Activated CD4-positive, alpha-beta T cell treated with anti-CD3 and anti-CD28 coated beads, Interleukin-2, amount 50 U/mL, for 1 hour (primary cell): ENCODE results near the gene CDC42EP5.
"Not testable (repeated sequence)": the region's sequence is repeated elsewhere in the genome, so short reads cannot be mapped to it uniquely, and the experiment has no call there.

Experiments used
- DNase-seq: peaks from one replicate; pipeline ENCODE4 v3.0.0-alpha.2; 2020

The CDC42EP5 gene

GRCh38 chr19:54485851-54486250 is 12.8 kb upstream of the CDC42EP5 start:
- DNase-seq: no peak

GRCh38 chr19:54484451-54484850 is 11.4 kb upstream of the CDC42EP5 start:
- DNase-seq: no peak

- no peak for DNase-seq
These were observed 9.8 kb upstream of the CDC42EP5 start for GRCh38 chr19:54482889-54483288.

GRCh38 chr19:54481326-54481930 is 8.3 kb upstream of the CDC42EP5 start:
- DNase-seq: no peak

- no peak for DNase-seq
These were observed 7.0 kb upstream of the CDC42EP5 start for GRCh38 chr19:54480051-54480450.

- no peak for DNase-seq
These were observed 5.7 kb upstream of the CDC42EP5 start for GRCh38 chr19:54478677-54479266.

- no peak for DNase-seq
These were observed 4.6 kb upstream of the CDC42EP5 start for GRCh38 chr19:54477650-54478049.

- DNase-seq: no peak
These were observed 2.6 kb upstream of the CDC42EP5 start for GRCh38 chr19:54475706-54476105.

GRCh38 chr19:54473892-54474372 is 836 bp upstream of the CDC42EP5 start:
- no peak for DNase-seq

- no peak for DNase-seq
These were observed 1.9 kb downstream of the CDC42EP5 start for GRCh38 chr19:54470991-54471782.

GRCh38 chr19:54470276-54470887 is 2.7 kb downstream of the CDC42EP5 start:
- DNase-seq: no peak

- DNase-seq: no peak
These were observed 3.6 kb downstream of the CDC42EP5 start for GRCh38 chr19:54469496-54469934.

- DNase-seq: not testable (repeated sequence)
These were observed 7.0 kb downstream of the CDC42EP5 start for GRCh38 chr19:54466110-54466480.

GRCh38 chr19:54465426-54466109 is 7.5 kb downstream of the CDC42EP5 start:
- no peak for DNase-seq

- peak; percentile 58 for DNase-seq
These were observed 8.3 kb downstream of the CDC42EP5 start for GRCh38 chr19:54464630-54465425.

- peak; percentile 78 for DNase-seq
These were observed 9.0 kb downstream of the CDC42EP5 start for GRCh38 chr19:54464044-54464629.

GRCh38 chr19:54463531-54464043 is 9.5 kb downstream of the CDC42EP5 start, which contains the start of gene LENG9:
Gene LENG9 (minus strand): TSS chr19:54463778. CDS start chr19:54463526, 252 bp downstream.
- peak; percentile 91 for DNase-seq

- peak; percentile 62 for DNase-seq
These were observed 10.2 kb downstream of the CDC42EP5 start for GRCh38 chr19:54462655-54463530.

- no peak for DNase-seq
These were observed 10.9 kb downstream of the CDC42EP5 start for GRCh38 chr19:54462047-54462654.

GRCh38 chr19:54461613-54462012 is 11.5 kb downstream of the CDC42EP5 start:
- DNase-seq: no peak
